Spinal cord (tissue), 10 donors: ENCODE measurements around the gene IL3. TPM values are rescaled to one million over a fixed set of nuclear protein-coding genes. Genes with fewer than 3 reads are reported as not detected.
"Not testable (repeated sequence)": the region's sequence is repeated elsewhere in the genome, so short reads cannot be mapped to it uniquely, and the experiment has no call there.

Source experiments
- DNase-seq, 6 donors: peaks; one replicate each; pipeline versions ENCODE4 v3.0.0 to v3.0.0-alpha.2; 2013 to 2015; ENCODE audit warnings: low spot score in 6 of 6, low read depth in 4 of 6
- H3K27ac ChIP-seq: one replicate; pipeline ENCODE4 v1.5.1; 2013; ENCODE audit warnings: low read depth, low read length, control low read depth
- H3K27me3 ChIP-seq: one replicate; pipeline ENCODE4 v1.6.1; 2013; ENCODE audit warnings: low read length; ENCODE audit not compliant: control insufficient read depth, insufficient read depth
- H3K36me3 ChIP-seq: one replicate; pipeline ENCODE4 v1.6.1; 2013; ENCODE audit warnings: low read length; ENCODE audit not compliant: control insufficient read depth, insufficient read depth
- H3K4me1 ChIP-seq: one replicate; pipeline ENCODE4 v1.6.1; 2013; ENCODE audit warnings: low read length; ENCODE audit not compliant: control insufficient read depth, insufficient read depth
- H3K4me3 ChIP-seq: one replicate; pipeline ENCODE4 v1.5.1; 2013; ENCODE audit warnings: low read depth, low read length, control low read depth
- H3K9me3 ChIP-seq: one replicate; pipeline ENCODE4 v1.6.1; 2013; ENCODE audit warnings: low read length; ENCODE audit not compliant: control insufficient read depth, insufficient read depth
- WGBS: methylation state at CpG from one replicate; pipeline ENCODE4 v1.1.5; 2013; ENCODE audit warnings: missing lambda C conversion rate; ENCODE audit not compliant: insufficient coverage; 5-methylcytosine and 5-hydroxymethylcytosine counted together
- polyA plus RNA-seq, 2 donors: library from polyadenylated mRNA; unstranded; fragments of 120-200 nt; gene quantifications; one replicate each; pipeline ENCODE4 v1.2.1, GENCODE V29; 2013; ENCODE audit not compliant: insufficient read length in 2 of 2
- total RNA-seq, 2 donors: library from RNA; depleted of rRNA in 1 of 2; stranded (reverse); fragments of 120-200 nt in 1 of 2; fragments of >200 nt in 1 of 2; gene quantifications; one replicate each; pipeline versions ENCODE4 v1.2.3 to v1.2.4, GENCODE V29; 2013 to 2014
- donor health status: healthy.

The IL3 gene
- total and polyA plus RNA-seq, 4 donors: not detected

DNA sequence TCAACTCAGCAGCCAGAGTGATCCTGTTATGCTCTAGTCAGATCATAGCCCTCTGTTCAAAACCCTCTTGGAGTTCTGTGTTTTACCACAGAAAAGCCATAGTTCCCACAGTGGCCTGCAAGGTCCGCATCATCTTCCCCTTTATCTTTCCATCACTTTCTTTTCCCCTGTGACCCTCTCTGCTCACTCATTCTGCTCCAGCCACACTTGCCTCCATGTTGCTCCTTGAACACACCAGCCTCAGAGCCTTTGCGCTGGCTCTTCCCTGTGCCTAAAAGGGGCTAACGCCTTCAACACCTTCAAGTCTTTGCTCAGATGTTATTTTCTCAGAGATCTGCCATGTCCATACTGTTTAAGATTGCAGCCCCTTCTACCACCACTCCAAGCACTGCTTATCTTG, 39.5 kb downstream of the IL3 start:
- Histone ChIP-seq H3K27ac (no peak overlapping the region), H3K36me3 (no peaks in the 10 kb centered on the region), H3K4me3 (no peak overlapping the region), H3K27me3 (no peaks in the 10 kb centered on the region), H3K9me3 (no peaks in the 10 kb centered on the region), H3K4me1 (peaks cover 3% of the 10 kb centered on the region)
- 92% methylated on average over 3 of the region's 3 CpGs for WGBS
- no peak for DNase-seq

DNA sequence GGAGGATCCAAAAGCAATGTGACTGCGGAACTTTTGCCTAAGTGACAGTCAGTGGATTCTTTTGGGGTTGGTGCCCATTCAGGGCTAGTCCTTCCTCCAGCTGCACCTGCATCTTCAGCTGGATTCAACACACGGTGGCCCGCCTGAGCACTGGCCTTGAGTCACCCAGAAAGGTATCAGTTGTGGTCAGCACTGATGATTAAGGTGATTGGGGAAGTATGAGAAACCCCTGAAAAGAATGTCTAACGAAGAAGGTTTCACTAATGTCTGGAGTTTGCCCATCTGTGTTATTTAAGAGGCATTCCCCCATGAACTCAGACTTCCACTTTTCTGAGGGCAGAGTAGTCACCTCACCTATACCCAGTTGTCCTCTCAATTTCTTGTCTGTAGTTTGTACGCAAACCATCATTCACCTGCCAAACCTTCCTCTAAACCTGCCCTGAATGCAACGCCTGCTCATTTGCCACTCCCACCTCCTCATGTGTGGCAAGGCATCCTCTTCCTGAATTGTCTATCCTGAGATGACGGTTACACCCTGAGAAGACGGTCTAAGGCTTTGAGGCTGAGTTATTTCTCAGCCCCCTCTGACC, 40.3 kb downstream of the IL3 start:
- no peak overlapping the region for H3K4me3 ChIP-seq
- H3K4me1 ChIP-seq: peaks cover 3% of the 10 kb centered on the region
- no peak for DNase-seq
- H3K9me3 ChIP-seq: no peaks in the 10 kb centered on the region
- H3K36me3 ChIP-seq: no peaks in the 10 kb centered on the region
- no peak overlapping the region for H3K27ac ChIP-seq
- WGBS: 94% methylated on average over 5 of the region's 8 CpGs
- no peaks in the 10 kb centered on the region for H3K27me3 ChIP-seq

DNA sequence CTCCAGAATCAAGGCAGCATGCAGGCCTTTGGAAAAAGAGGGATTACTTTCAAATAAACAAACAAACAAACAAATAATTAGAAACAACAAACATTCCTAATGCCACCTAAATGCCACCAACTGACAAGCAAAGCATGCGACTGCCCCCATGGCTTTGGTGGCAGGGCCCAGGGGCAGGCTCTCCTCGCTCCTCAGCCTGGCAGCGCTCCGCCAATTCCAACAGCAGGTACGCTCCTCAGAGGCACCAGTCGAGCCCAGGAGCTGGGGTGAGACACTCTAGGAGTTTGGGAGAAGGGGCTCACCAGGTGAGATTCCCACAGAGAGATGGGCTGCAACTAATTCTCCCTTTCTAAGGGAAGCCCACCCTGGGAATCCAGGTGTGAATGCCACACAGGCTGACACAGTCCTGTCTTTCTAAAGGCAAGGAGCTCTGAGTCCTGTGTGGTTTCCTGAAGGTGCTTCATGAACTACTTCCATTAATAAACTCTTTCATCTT, 41.0 kb downstream of the IL3 start:
- H3K27me3 ChIP-seq: no peaks in the 10 kb centered on the region
- peaks cover 3% of the 10 kb centered on the region for H3K4me1 ChIP-seq
- no peak overlapping the region for H3K4me3 ChIP-seq
- 100% methylated on average over 6 of the region's 6 CpGs for WGBS
- H3K9me3 ChIP-seq: no peaks in the 10 kb centered on the region
- DNase-seq: no peak
- H3K36me3 ChIP-seq: no peaks in the 10 kb centered on the region
- H3K27ac ChIP-seq: no peak overlapping the region

DNA sequence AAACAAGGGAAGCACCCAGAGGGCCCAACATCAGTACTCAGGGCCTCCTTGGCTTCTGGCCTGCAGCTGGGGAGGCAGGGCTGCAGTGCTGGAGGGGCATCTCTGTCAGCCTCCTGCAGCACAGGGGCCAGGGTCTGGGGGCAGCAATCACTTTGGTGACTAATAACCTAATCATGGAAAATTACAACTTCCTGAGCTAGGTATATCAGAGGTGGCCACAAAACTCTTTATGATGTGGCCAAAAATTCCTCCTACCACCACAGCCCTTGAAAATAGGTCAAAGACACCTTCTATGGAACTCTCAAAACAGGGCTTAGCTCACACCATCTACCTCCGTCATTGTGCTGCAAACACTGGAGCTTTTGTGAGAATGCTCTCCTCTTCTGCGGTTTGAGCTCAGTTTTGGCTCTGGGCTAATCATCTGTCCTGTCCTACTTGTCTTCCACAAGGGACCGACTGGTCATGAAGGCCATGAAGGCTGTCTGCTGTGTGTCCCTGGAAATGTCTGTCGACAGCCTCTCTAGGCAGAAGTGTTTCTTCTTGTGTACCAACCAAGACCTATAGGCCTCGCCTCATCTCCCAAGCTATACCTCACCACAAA, 41.7 kb downstream of the IL3 start:
- no peak overlapping the region for H3K4me3 ChIP-seq
- no peaks in the 10 kb centered on the region for H3K27me3 ChIP-seq
- 89% methylated on average over 4 of the region's 5 CpGs for WGBS
- H3K36me3 ChIP-seq: no peaks in the 10 kb centered on the region
- H3K9me3 ChIP-seq: no peaks in the 10 kb centered on the region
- H3K27ac ChIP-seq: no peak overlapping the region
- DNase-seq: no peak
- peaks cover 3% of the 10 kb centered on the region for H3K4me1 ChIP-seq

DNA sequence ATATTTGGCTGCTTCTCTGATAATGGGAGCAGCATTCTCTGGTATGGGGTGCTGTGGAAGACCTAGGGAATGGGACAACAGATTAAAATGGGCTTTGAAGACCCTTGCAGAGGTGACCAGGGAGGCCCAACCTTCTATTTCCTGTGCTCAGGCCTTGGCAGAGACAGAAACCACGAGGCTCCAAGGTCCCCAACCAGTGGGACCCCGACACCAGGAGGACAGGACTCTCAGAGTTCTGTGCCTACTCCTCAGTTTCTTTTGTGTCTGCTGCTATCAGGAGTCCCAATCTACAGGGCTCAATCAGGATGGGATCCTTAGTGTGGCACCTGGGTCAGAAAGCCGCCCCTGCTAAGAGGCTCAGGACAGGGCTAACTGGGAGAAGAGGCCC, 42.5 kb downstream of the IL3 start:
- WGBS: 80% methylated on average over 3 of the region's 3 CpGs
- DNase-seq: no peak
- Histone ChIP-seq H3K27ac (no peak overlapping the region), H3K27me3 (no peaks in the 10 kb centered on the region), H3K36me3 (no peaks in the 10 kb centered on the region), H3K4me1 (peaks cover 3% of the 10 kb centered on the region), H3K9me3 (no peaks in the 10 kb centered on the region), H3K4me3 (no peak overlapping the region)

DNA sequence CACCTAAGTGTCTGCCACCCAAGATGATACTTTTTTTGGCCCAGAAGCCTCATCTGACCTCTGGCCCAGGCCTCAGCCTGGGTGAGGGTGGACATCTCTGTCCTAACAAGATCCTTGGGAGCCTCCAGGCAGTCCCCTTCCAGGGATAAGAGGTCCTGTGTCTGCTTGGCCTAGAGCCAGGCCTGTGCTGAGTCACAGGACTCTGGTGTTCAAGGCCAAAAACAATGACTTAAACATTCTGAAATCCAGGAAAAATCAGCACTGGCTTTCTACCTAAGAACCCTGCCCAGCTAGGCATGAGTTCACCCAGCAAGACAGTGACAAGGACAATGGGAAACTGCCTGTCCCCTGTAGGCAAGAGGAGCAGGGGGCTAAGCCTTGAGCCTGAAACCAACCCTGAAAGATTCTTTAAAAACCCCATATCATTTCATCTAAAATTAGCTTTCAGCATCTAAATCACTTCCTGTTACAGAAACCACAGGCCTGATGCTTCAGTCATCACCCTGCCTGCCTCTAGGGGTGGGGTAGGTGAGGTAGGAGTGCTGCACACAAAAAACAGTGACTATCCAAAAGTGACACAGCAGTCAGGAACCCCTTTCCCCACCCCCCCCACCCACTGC, 43.0 kb downstream of the IL3 start:
- DNase-seq: peak in 1 of 6 donors; percentile 39
- H3K36me3 ChIP-seq: no peaks in the 10 kb centered on the region
- no peak overlapping the region for H3K27ac ChIP-seq
- H3K9me3 ChIP-seq: no peaks in the 10 kb centered on the region
- H3K4me3 ChIP-seq: no peak overlapping the region
- H3K4me1 ChIP-seq: peaks cover 3% of the 10 kb centered on the region
- H3K27me3 ChIP-seq: no peaks in the 10 kb centered on the region

DNA sequence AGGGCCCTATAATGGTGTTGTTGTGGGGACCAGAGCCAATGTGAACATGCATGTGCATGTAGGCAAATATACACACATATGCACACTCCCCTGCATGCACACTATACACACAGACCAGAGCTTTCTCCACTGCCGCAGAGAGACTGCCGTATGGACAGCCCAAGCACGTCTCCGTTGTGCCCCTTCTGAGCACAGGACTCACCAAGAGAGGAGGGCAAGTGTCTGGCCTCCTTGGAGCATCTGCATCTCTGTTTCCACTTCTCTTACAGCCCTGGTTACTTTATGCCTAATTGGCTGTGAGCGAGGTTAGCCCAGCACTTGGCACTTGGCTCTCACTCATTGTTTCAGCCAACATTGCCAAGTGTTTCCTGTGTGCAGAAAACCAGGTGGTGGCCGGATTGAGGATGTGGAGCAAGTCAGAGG, 43.5 kb downstream of the IL3 start:
- DNase-seq: no peak
- H3K27ac ChIP-seq: no peak overlapping the region
- WGBS: 95% methylated on average over 5 of the region's 6 CpGs

DNA sequence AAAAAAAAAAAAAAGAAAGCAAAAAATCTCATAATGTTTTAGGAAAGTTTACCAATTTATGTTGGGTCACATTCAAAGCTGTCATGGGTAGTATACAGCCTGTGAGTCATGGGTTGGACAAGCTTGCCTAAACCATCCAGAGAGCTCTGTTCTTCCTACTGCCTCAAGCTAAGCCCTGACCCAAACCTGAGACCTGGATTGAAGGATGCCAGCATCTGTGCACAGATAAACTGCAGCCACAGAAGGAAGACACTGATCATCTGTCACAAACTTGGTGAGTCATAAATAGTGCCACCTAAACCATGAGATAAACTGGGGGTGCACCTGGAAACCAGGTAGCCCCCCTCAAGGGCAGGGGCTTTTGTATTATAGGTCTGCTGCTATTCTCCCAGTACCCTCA, 44.1 kb downstream of the IL3 start:
- Histone ChIP-seq H3K36me3 (no peaks in the 10 kb centered on the region), H3K4me1 (peaks cover 3% of the 10 kb centered on the region), H3K27me3 (no peaks in the 10 kb centered on the region), H3K9me3 (no peaks in the 10 kb centered on the region), H3K4me3 (no peak overlapping the region), H3K27ac (no peak overlapping the region)
- no peak for DNase-seq

More for the DNA sequence above, 43.5 kb downstream of the IL3 start:
- peaks cover 3% of the 10 kb centered on the region for H3K4me1 ChIP-seq
- no peaks in the 10 kb centered on the region for H3K9me3 ChIP-seq
- no peaks in the 10 kb centered on the region for H3K36me3 ChIP-seq
- H3K4me3 ChIP-seq: no peak overlapping the region
- no peaks in the 10 kb centered on the region for H3K27me3 ChIP-seq

DNA sequence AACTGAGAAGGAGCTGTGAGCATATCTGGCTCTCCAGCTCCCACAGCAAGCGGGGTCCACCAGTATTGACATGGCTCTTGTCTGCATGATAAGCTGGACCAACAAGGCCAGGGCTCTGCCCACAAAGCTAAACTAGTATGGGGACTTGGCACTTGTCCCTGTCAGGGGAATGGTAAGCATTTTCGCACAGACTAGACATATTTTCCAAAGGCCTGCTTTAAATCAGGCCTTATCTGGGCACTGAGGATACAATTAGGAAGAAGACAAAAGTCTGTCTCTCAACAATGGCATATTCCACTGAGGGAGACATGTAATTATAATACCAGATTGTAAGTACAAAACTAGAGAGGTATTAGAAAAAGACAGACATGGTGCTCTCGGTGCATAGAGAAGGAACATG, 45.2 kb downstream of the IL3 start:
- WGBS: 90% methylated on average over 1 of the region's 3 CpGs
- no peaks in the 10 kb centered on the region for H3K27me3 ChIP-seq

DNA sequence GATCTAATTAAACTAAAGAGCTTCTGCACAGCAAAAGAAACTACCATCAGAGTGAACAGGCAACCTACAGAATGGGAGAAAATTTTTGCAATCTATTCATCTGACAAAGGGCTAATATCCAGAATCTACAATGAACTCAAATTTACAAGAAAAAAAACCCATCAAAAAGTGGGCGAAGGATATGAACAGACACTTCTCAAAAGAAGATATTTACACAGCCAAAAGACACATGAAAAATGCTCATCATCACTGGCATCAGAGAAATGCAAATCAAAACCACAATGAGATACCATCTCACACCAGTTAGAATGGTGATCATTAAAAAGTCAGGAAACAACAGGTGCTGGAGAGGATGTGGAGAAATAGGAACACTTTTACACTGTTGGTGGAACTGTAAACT, 48.0 kb downstream of the IL3 start:
- WGBS: no CpG with 5 or more reads among the region's 1 CpG
- H3K36me3 ChIP-seq: not testable (repeated sequence)

More for the DNA sequence above, 45.2 kb downstream of the IL3 start:
- Histone ChIP-seq H3K4me1 (peaks cover 3% of the 10 kb centered on the region), H3K4me3 (no peak overlapping the region), H3K36me3 (no peaks in the 10 kb centered on the region), H3K27ac (no peak overlapping the region), H3K9me3 (no peaks in the 10 kb centered on the region)
- DNase-seq: no peak

More for the DNA sequence above, 48.0 kb downstream of the IL3 start:
- not testable (repeated sequence) for H3K4me1 ChIP-seq, DNase-seq, H3K27ac ChIP-seq, H3K27me3 ChIP-seq, H3K9me3 ChIP-seq, H3K4me3 ChIP-seq
